Mesenchymal stem cell (in vitro differentiated cells and primary cell): ENCODE data around the gene MGA.

Experiments used
- DNase-seq: peaks from one replicate; pipeline ENCODE4 v3.0.0-alpha.2; 2013
- H2AFZ ChIP-seq: one replicate; pipeline ENCODE4 v1.6.1; 2013; ENCODE audit warnings: low read depth, mild to moderate bottlenecking, control low read depth, inconsistent platforms, low read length, moderate library complexity
- H2AK5ac ChIP-seq: 2 replicates; pipeline ENCODE4 v1.6.1; 2013; ENCODE audit warnings: low read length, moderate library complexity, mild to moderate bottlenecking, inconsistent platforms; ENCODE audit not compliant: severe bottlenecking
- H2BK120ac ChIP-seq: one replicate; pipeline ENCODE4 v1.6.1; 2013; ENCODE audit warnings: low read depth, mild to moderate bottlenecking, inconsistent platforms, low read length, moderate library complexity
- H2BK12ac ChIP-seq, 2 experiments: one replicate each; pipeline ENCODE4 v1.6.1; 2013; ENCODE audit warnings: inconsistent platforms in 2 of 2, low read length in 2 of 2, mild to moderate bottlenecking in 2 of 2, moderate library complexity in 2 of 2, control low read depth in 1 of 2
- H2BK15ac ChIP-seq: one replicate; pipeline ENCODE4 v1.6.1; 2013; ENCODE audit warnings: mild to moderate bottlenecking, low read depth, inconsistent platforms; ENCODE audit not compliant: poor library complexity, severe bottlenecking
- H2BK5ac ChIP-seq: 2 replicates; pipeline ENCODE4 v1.6.1; 2013; ENCODE audit warnings: low read depth, mild to moderate bottlenecking, low read length, control low read depth, inconsistent platforms; ENCODE audit not compliant: poor library complexity, severe bottlenecking
- H3K14ac ChIP-seq, 2 experiments: one replicate each; pipeline ENCODE4 v1.6.1; 2013; ENCODE audit warnings: inconsistent platforms in 2 of 2, low read length in 2 of 2, control low read depth in 1 of 2, mild to moderate bottlenecking in 1 of 2, moderate library complexity in 1 of 2
- H3K18ac ChIP-seq, 2 experiments: one replicate each; pipeline ENCODE4 v1.6.1; 2013; ENCODE audit warnings: inconsistent platforms in 2 of 2, low read length in 2 of 2, control low read depth in 1 of 2, low read depth in 1 of 2, mild to moderate bottlenecking in 1 of 2
- H3K23ac ChIP-seq, 2 experiments: one replicate each; pipeline ENCODE4 v1.6.1; 2013; ENCODE audit warnings: inconsistent platforms in 2 of 2, low read length in 2 of 2, mild to moderate bottlenecking in 2 of 2, moderate library complexity in 2 of 2, control low read depth in 1 of 2
- H3K27ac ChIP-seq: 2 replicates; pipeline ENCODE4 v1.5.1; 2013; ENCODE audit warnings: mild to moderate bottlenecking, moderate library complexity, low read length, control low read depth, inconsistent platforms; ENCODE audit not compliant: poor library complexity, severe bottlenecking
- H3K27me3 ChIP-seq, 2 experiments: 2 replicates each; pipeline versions ENCODE4 v1.6.1 to v1.7.0; 2013; ENCODE audit warnings: low read length in 2 of 2, mild to moderate bottlenecking in 2 of 2, moderate library complexity in 2 of 2, control low read depth in 1 of 2, inconsistent platforms in 1 of 2; ENCODE audit not compliant: control insufficient read depth in 1 of 2, insufficient read depth in 1 of 2
- H3K36me3 ChIP-seq, 2 experiments: 2 replicates each; pipeline versions ENCODE4 v1.6.1 to v1.7.0; 2013; ENCODE audit warnings: low read length in 2 of 2, control low read depth in 1 of 2, inconsistent platforms in 1 of 2, low read depth in 1 of 2, mild to moderate bottlenecking in 1 of 2; ENCODE audit not compliant: insufficient read depth in 2 of 2, control insufficient read depth in 1 of 2
- H3K4ac ChIP-seq, 2 experiments: one replicate each; pipeline ENCODE4 v1.6.1; 2013; ENCODE audit warnings: inconsistent platforms in 2 of 2, low read length in 2 of 2, mild to moderate bottlenecking in 2 of 2, moderate library complexity in 2 of 2, control low read depth in 1 of 2, low read depth in 1 of 2
- H3K4me1 ChIP-seq: 2 replicates; pipeline ENCODE4 v1.6.1; 2013; ENCODE audit warnings: low read depth, low read length, control low read depth; ENCODE audit not compliant: control insufficient read depth, insufficient read depth
- H3K4me2 ChIP-seq: 2 replicates; pipeline ENCODE4 v1.6.1; 2013; ENCODE audit warnings: low read length, mild to moderate bottlenecking, inconsistent platforms; ENCODE audit not compliant: poor library complexity, severe bottlenecking
- H3K4me3 ChIP-seq, 2 experiments: 2 replicates each; pipeline versions ENCODE4 v1.5.1 to v1.7.0; 2013; ENCODE audit warnings: low read length in 2 of 2, mild to moderate bottlenecking in 2 of 2, control low read depth in 1 of 2, low read depth in 1 of 2; ENCODE audit not compliant: insufficient read depth in 1 of 2
- H3K79me1 ChIP-seq: replicated peaks from 2 replicates; pipeline ENCODE4 v1.6.1; 2013; ENCODE audit warnings: mild to moderate bottlenecking, control low read depth, low read length, inconsistent platforms; ENCODE audit not compliant: poor library complexity, severe bottlenecking
- H3K9ac ChIP-seq: 2 replicates; pipeline ENCODE4 v1.7.0; 2013; ENCODE audit warnings: mild to moderate bottlenecking, low read length, moderate library complexity
- H3K9me3 ChIP-seq: 2 replicates; pipeline ENCODE4 v1.7.0; 2013; ENCODE audit warnings: mild to moderate bottlenecking, low read length; ENCODE audit not compliant: control insufficient read depth
- H4K8ac ChIP-seq: one replicate; pipeline ENCODE4 v1.6.1; 2013; ENCODE audit warnings: inconsistent platforms, mild to moderate bottlenecking, low read length, moderate library complexity
- H4K91ac ChIP-seq: one replicate; pipeline ENCODE4 v1.6.1; 2013; ENCODE audit warnings: mild to moderate bottlenecking, low read length, inconsistent platforms
- WGBS: methylation state at CpG from one replicate; pipeline ENCODE4 v1.1.7; 2013; ENCODE audit warnings: mixed read lengths; 5-methylcytosine and 5-hydroxymethylcytosine counted together

The MGA gene

DNA sequence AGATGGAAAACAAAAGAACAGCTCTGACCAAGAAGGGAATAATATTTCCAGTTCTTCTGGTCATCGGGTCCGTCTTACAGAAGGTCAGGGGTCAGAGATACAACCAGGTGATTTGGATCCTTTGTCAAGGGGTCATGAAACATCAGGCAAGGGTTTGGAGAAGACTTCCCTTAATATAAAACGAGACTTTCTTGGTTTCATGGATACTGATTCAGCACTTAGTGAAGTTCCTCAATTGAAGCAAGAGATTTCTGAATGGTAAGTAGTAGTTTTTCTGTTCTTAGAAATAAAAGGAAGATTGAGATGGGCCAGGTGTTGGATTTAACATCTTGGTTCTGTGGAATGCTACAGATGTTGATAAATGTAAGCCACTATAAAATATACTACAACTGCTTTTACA lies 9.5 kb downstream of the MGA start:
- no peak overlapping the region for H2BK5ac ChIP-seq
- no peak overlapping the region for H2BK15ac ChIP-seq
- no peak overlapping the region for H3K4me3 ChIP-seq
- H3K14ac ChIP-seq = no peak overlapping the region
- WGBS = 98% methylated on average over 3 of the region's 3 CpGs
- no peaks in the 10 kb centered on the region for H3K27me3 ChIP-seq
- peaks cover 0 to 19% of the 10 kb centered on the region in 2 experiments for H3K36me3 ChIP-seq
- DNase-seq = no peak
- H3K27ac ChIP-seq = no peak overlapping the region
- no peak overlapping the region for H3K9ac ChIP-seq
- H4K91ac ChIP-seq = no peak overlapping the region
- no peak overlapping the region for H4K8ac ChIP-seq
- H2BK120ac ChIP-seq = no peak overlapping the region
- no peak overlapping the region for H3K18ac ChIP-seq
- H3K4me2 ChIP-seq = no peak overlapping the region
- H3K9me3 ChIP-seq = no peaks in the 10 kb centered on the region
- H3K23ac ChIP-seq = no peak overlapping the region
- no peak overlapping the region for H2BK12ac ChIP-seq
- H2AK5ac ChIP-seq = no peak overlapping the region
- H3K4ac ChIP-seq = no peak overlapping the region
- H3K79me1 ChIP-seq = peaks cover 13% of the 10 kb centered on the region
- H3K4me1 ChIP-seq = peaks cover 5% of the 10 kb centered on the region
- no peak overlapping the region for H2AFZ ChIP-seq

DNA sequence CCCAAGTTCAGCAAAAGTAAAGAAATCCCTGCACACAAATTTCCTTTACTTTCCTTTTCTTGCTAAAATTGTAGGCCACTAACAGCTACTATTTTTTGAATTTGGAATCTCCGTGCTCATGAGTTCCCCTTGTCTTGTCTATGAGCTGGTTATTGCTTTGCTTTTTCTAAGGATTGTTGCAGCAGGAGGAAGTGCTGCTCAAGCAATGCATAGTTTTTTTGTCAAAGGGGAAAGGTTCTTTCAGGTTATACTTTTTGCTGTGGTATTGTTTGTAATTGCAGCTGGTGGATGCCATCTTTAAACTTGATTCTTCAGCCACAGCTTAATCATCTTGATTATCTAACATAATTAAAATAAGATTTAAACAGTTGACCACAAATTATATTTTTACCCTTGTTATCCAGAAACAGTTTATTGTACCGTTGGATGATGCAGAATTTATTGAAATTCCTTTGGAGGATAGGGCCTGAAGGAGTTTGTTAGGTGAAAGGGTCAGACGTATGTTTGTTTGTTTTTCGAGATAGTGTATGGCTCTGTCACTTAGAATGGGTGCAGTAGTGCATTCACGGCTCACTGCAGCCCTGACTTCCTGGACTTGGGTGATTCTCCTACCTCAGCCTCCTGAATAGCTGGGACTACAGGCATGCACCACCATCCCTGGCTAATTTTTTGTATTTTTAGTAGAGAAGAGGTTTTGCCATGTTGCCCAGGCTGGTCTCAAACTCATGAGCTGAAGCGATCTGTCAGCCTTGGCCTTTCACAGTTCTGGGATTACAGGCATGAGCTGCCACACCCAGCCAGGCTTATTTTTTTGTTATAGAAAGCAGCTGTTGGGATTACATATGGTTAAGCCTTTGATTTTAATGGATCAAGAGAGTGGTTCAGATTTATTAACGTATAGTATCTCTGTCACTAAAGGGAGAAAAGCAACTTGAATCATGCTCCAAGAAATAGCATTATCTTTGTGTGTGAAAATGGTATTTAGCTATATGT lies 11.7 kb downstream of the MGA start:
- Histone ChIP-seq H2BK12ac (no peak overlapping the region), H4K91ac (no peak overlapping the region), H2AK5ac (no peak overlapping the region), H3K9ac (no peak overlapping the region), H3K27me3 (no peaks in the 10 kb centered on the region), H2BK120ac (no peak overlapping the region), H3K4ac (no peak overlapping the region), H3K4me3 (no peak overlapping the region), H2BK5ac (no peak overlapping the region), H3K79me1 (peaks cover 11% of the 10 kb centered on the region), H3K18ac (no peak overlapping the region), H3K4me2 (no peak overlapping the region), H3K9me3 (no peaks in the 10 kb centered on the region), H3K14ac (no peak overlapping the region), H3K23ac (no peak overlapping the region), H3K4me1 (no peaks in the 10 kb centered on the region), H3K27ac (no peak overlapping the region), H2BK15ac (no peak overlapping the region), H3K36me3 (peaks cover 0 to 24% of the 10 kb centered on the region in 2 experiments), H4K8ac (no peak overlapping the region), H2AFZ (no peak overlapping the region)
- 69% methylated on average over 7 of the region's 7 CpGs for WGBS
- DNase-seq = no peak

DNA sequence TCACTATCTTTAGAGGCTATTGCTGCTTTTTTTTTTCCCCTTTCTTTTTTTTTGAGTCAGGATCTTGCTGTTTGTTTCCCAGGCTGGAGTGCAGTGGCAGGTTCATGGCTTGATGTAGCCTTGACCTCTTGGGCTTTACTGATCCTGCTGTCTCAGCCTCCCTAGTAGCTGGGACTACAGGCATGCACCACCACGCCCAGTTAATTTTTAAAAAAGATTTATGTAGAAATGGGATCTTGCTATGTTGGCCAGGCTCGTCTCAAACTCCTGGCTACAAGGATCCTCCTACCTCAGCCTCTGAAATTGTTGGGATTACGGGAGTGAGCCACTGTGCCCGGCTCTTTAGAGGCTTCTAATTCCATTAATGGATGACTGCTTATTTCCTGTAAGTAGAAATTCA lies 15.1 kb downstream of the MGA start:
- Histone ChIP-seq H2BK15ac (no peak overlapping the region), H3K4me1 (no peaks in the 10 kb centered on the region), H2AK5ac (no peak overlapping the region), H3K14ac (no peak overlapping the region), H2BK120ac (no peak overlapping the region), H3K4me2 (no peak overlapping the region), H4K8ac (no peak overlapping the region), H3K27ac (no peak overlapping the region), H3K4me3 (no peak overlapping the region), H2AFZ (no peak overlapping the region), H2BK5ac (no peak overlapping the region), H3K79me1 (peaks cover 9% of the 10 kb centered on the region), H3K36me3 (peaks cover 3 to 8% of the 10 kb centered on the region in 2 experiments), H3K9me3 (no peaks in the 10 kb centered on the region), H3K18ac (no peak overlapping the region), H2BK12ac (no peak overlapping the region), H3K9ac (no peak overlapping the region), H3K4ac (no peak overlapping the region), H3K27me3 (no peaks in the 10 kb centered on the region), H4K91ac (no peak overlapping the region), H3K23ac (no peak overlapping the region)
- no peak for DNase-seq
- WGBS = 100% methylated on average over 2 of the region's 4 CpGs

DNA sequence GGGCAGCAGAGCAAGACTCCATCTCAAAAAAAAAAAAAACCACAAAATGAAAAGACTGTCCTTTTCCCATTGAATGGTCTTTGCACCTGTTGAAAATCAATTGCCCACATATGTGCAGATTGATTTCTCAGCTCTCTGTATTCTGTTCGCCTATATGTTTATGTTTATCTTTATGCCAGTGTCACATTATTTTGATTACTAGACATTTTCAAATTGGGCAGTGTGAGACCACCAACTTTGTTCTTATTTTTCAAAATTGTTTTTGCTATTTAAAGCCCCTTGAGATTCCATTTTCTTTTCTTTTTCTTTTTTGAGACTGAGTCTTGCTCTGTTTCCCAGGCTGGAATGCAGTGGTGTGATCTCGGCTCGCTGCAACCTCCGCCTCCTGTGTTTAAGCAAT lies 18.5 kb downstream of the MGA start:
- no peak overlapping the region for H3K18ac ChIP-seq
- H4K8ac ChIP-seq = no peak overlapping the region
- H3K14ac ChIP-seq = no peak overlapping the region
- H2BK15ac ChIP-seq = no peak overlapping the region
- no peak overlapping the region for H2BK12ac ChIP-seq
- H3K27ac ChIP-seq = no peak overlapping the region
- H3K9ac ChIP-seq = no peak overlapping the region
- no peaks in the 10 kb centered on the region for H3K9me3 ChIP-seq
- H3K23ac ChIP-seq = no peak overlapping the region
- no peak overlapping the region for H2BK5ac ChIP-seq
- H3K4me3 ChIP-seq = no peak overlapping the region
- no peak overlapping the region for H2AFZ ChIP-seq
- no peak overlapping the region for H3K4me2 ChIP-seq
- H3K36me3 ChIP-seq = peaks cover 3 to 4% of the 10 kb centered on the region in 2 experiments
- no peaks in the 10 kb centered on the region for H3K4me1 ChIP-seq
- 100% methylated on average over 3 of the region's 4 CpGs for WGBS
- H2BK120ac ChIP-seq = no peak overlapping the region
- no peak overlapping the region for H3K4ac ChIP-seq
- H2AK5ac ChIP-seq = no peak overlapping the region
- DNase-seq = no peak
- no peaks in the 10 kb centered on the region for H3K27me3 ChIP-seq
- peaks cover 6% of the 10 kb centered on the region for H3K79me1 ChIP-seq
- H4K91ac ChIP-seq = no peak overlapping the region
